Measurements from ENCODE around the gene GAA. TPM values are rescaled to one million over a fixed set of nuclear protein-coding genes. Genes with fewer than 3 reads are reported as not detected.

Gene GAA
- total RNA-seq, 4 donors from 2014 or later: 39.4 to 59.9 (median 45.3) TPM

GRCh38 chr17:80097127-80097621 lies 4.2 kb upstream of the GAA start:
- Histone ChIP-seq H3K27ac (no peak overlapping the region), H3K4me3 (no peak overlapping the region), H3K4me1 (peaks cover 12% of the 10 kb centered on the region), H3K36me3 (no peaks in the 10 kb centered on the region), H3K27me3 (no peaks in the 10 kb centered on the region), H3K9me3 (no peaks in the 10 kb centered on the region)
- TF ChIP-seq EP300 (IDR thresholded peaks at IDR 0.05) (no peak), POLR2AphosphoS5 (IDR thresholded peaks at IDR 0.05) (no peak), POLR2A (IDR thresholded peaks at IDR 0.05) (no peak), CTCF (IDR thresholded peaks at IDR 0.05) (no peak)
- WGBS: 88% methylated on average over 9 of the region's 17 CpGs
- no peak for DNase-seq (ENCODE audit: low spot score in 2 of 2)

GRCh38 chr17:80097844-80098691 lies 3.3 kb upstream of the GAA start:
- no peaks in the 10 kb centered on the region for H3K36me3 ChIP-seq
- no peak for TF ChIP-seq EP300 (IDR thresholded peaks at IDR 0.05)
- no peak overlapping the region for H3K27ac ChIP-seq
- DNase-seq (ENCODE audit: low spot score in 2 of 2): peak in 1 of 2 donors; percentile 62
- H3K4me3 ChIP-seq: no peak overlapping the region
- H3K9me3 ChIP-seq: no peaks in the 10 kb centered on the region
- whole genome bisulfite sequencing: 95% methylated on average over 20 of the region's 23 CpGs
- peaks cover 21% of the 10 kb centered on the region for H3K4me1 ChIP-seq
- H3K27me3 ChIP-seq: no peaks in the 10 kb centered on the region

- no peak for TF ChIP-seq POLR2AphosphoS5 (IDR thresholded peaks at IDR 0.05)
- TF ChIP-seq POLR2A (IDR thresholded peaks at IDR 0.05): no peak
- no peak for TF ChIP-seq EP300 (IDR thresholded peaks at IDR 0.05)
- TF ChIP-seq CTCF (IDR thresholded peaks at IDR 0.05): no peak
- Histone ChIP-seq H3K27ac (no peak overlapping the region), H3K4me3 (no peak overlapping the region), H3K27me3 (no peaks in the 10 kb centered on the region), H3K4me1 (peaks cover 35% of the 10 kb centered on the region), H3K36me3 (no peaks in the 10 kb centered on the region), H3K9me3 (no peaks in the 10 kb centered on the region)
- peak in 1 of 2 donors; percentile 32 for DNase-seq (ENCODE audit: low spot score in 2 of 2)
- WGBS: 87% methylated on average over 27 of the region's 27 CpGs
These were observed 1.9 kb upstream of the GAA start for GRCh38 chr17:80099291-80100034.

GRCh38 chr17:80100035-80100323 lies 1.4 kb upstream of the GAA start:
- Histone ChIP-seq H3K4me1 (peaks cover 37% of the 10 kb centered on the region), H3K27ac (no peak overlapping the region), H3K36me3 (no peaks in the 10 kb centered on the region), H3K9me3 (no peaks in the 10 kb centered on the region), H3K27me3 (no peaks in the 10 kb centered on the region), H3K4me3 (no peak overlapping the region)
- 85% methylated on average over 4 of the region's 4 CpGs for WGBS
- no peak for DNase-seq (ENCODE audit: low spot score in 2 of 2)
- no peak for TF ChIP-seq CTCF (IDR thresholded peaks at IDR 0.05)
- TF ChIP-seq POLR2AphosphoS5 (IDR thresholded peaks at IDR 0.05): no peak
- no peak for TF ChIP-seq POLR2A (IDR thresholded peaks at IDR 0.05)
- no peak for TF ChIP-seq EP300 (IDR thresholded peaks at IDR 0.05)

- Histone ChIP-seq H3K9me3 (no peaks in the 10 kb centered on the region), H3K36me3 (no peaks in the 10 kb centered on the region), H3K27me3 (no peaks in the 10 kb centered on the region), H3K4me1 (peaks cover 41% of the 10 kb centered on the region), H3K4me3 (peak overlapping the region; percentile 96), H3K27ac (peak overlapping the region; percentile 71)
- 40% methylated on average over 19 of the region's 21 CpGs for WGBS
- DNase-seq (ENCODE audit: low spot score in 2 of 2): peak in 1 of 2 donors; percentile 71
- no peak for TF ChIP-seq POLR2AphosphoS5 (IDR thresholded peaks at IDR 0.05)
- no peak for TF ChIP-seq CTCF (IDR thresholded peaks at IDR 0.05)
- no peak for TF ChIP-seq POLR2A (IDR thresholded peaks at IDR 0.05)
- no peak for TF ChIP-seq EP300 (IDR thresholded peaks at IDR 0.05)
These were observed 724 bp downstream of the GAA start for GRCh38 chr17:80101946-80102663.
